DMS114 treated with DMSO at 0.1 percent for 48 hours (cell line): ENCODE results near the gene VGF.
"Not testable (repeated sequence)": the region's sequence is repeated elsewhere in the genome, so short reads cannot be mapped to it uniquely, and the experiment has no call there.

Source experiments
- DNase-seq: peaks from one replicate; lab custom pipeline; 2025; ENCODE audit not compliant: unreplicated experiment; lab: John Stamatoyannopoulos, UW

The VGF gene

DNA sequence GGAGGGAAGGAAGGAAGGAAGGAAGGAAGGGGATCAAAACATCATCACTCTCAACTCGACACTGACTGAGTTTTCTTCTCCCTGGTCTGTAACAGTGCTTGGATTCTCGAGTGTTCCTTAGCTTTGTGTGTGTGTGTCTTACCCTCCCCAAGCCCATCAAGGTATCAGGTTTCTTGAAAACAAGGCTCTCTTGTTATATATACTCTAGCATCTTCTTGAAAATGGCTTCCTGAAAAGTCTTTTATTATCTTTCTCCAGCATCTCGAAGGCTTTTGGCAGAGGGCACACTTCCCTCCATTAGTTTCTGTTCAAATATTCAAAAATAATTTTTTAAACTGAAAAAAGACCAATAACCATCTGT, 25.1 kb downstream of the VGF start:
- DNase-seq, result no peak

DNA sequence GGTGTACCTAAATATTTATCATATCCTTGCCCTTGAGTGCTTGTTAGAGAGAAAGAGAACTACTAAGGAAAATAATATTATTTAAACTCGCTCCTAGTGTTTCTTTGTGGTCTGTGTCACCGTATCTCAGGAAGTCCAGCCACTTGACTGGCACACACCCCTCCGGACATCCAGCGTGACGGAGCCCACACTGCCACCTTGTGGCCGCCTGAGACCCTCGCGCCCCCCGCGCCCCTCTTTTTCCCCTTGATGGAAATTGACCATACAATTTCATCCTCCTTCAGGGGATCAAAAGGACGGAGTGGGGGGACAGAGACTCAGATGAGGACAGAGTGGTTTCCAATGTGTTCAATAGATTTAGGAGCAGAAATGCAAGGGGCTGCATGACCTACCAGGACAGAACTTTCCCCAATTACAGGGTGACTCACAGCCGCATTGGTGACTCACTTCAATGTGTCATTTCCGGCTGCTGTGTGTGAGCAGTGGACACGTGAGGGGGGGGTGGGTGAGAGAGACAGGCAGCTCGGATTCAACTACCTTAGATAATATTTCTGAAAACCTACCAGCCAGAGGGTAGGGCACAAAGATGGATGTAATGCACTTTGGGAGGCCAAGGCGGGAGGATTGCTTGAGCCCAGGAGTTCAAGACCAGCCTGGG, 27.0 kb downstream of the VGF start:
- DNase-seq, result no peak

DNA sequence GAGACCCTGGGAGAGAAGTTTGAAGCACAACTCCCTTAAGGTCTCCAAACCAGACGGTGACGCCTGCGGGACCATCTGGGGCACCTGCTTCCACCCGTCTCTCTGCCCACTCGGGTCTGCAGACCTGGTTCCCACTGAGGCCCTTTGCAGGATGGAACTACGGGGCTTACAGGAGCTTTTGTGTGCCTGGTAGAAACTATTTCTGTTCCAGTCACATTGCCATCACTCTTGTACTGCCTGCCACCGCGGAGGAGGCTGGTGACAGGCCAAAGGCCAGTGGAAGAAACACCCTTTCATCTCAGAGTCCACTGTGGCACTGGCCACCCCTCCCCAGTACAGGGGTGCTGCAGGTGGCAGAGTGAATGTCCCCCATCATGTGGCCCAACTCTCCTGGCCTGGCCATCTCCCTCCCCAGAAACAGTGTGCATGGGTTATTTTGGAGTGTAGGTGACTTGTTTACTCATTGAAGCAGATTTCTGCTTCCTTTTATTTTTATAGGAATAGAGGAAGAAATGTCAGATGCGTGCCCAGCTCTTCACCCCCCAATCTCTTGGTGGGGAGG, 27.6 kb downstream of the VGF start:
- no peak for DNase-seq

DNA sequence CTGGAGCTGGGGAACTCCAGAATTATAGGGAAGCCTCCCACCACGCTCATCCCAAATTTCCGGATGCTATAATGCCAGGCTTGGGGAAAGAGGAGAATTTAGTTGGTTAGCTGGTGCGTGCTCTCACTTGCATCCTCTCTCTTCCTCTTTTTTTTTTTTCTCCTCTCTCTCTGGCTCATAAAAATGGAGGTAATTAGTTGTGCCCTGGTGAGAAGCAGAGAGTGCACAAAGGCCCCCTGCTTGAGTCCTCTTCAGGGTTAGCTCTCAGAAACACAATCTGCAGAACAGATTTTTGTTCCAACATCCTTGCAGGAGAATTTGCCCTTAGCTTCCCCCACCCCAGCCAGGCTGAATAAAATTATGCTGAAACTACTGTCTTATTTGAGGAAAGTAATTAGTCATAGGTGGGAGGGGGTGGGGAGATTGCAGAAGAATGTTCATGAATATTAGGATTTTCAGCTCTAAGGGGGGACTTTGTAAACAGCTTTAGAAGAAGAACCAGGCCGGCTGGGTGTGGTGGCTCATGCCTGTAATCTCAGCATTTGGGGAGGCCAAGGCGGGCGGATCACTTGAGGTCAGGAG, 30.9 kb downstream of the VGF start:
- no peak for DNase-seq

DNA sequence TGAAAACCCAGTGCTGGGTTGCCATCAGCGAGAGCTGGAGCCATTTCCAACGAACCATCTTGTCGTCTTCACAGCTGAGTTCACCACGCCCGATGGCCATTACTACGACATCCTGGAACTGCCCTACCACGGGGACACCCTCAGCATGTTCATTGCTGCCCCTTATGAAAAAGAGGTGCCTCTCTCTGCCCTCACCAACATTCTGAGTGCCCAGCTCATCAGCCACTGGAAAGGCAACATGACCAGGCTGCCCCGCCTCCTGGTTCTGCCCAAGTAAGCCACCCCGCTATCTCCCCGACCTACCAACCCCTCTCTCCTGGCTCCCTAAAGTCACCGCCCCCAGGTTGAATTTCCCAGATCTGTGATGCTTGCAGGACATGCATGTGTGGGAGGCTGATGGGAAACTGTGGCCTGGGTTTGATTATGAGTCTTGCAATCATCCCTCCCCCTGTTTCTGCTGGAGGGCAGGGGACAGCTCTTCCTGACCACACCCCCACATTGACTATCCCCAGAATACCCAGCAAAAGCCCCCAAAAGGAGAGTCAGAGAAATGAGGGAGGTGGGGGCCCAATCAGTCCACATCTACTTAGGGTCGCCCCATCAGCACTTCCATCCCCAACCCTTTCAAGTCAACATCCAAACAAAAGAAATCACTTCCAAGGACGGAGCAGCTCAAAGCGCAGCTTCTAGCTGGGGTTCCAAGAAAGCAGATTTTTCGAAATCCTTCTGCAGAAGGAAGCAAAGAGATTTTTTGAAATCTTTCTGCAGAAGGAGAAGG, 31.6 kb downstream of the VGF start:
- no peak for DNase-seq

DNA sequence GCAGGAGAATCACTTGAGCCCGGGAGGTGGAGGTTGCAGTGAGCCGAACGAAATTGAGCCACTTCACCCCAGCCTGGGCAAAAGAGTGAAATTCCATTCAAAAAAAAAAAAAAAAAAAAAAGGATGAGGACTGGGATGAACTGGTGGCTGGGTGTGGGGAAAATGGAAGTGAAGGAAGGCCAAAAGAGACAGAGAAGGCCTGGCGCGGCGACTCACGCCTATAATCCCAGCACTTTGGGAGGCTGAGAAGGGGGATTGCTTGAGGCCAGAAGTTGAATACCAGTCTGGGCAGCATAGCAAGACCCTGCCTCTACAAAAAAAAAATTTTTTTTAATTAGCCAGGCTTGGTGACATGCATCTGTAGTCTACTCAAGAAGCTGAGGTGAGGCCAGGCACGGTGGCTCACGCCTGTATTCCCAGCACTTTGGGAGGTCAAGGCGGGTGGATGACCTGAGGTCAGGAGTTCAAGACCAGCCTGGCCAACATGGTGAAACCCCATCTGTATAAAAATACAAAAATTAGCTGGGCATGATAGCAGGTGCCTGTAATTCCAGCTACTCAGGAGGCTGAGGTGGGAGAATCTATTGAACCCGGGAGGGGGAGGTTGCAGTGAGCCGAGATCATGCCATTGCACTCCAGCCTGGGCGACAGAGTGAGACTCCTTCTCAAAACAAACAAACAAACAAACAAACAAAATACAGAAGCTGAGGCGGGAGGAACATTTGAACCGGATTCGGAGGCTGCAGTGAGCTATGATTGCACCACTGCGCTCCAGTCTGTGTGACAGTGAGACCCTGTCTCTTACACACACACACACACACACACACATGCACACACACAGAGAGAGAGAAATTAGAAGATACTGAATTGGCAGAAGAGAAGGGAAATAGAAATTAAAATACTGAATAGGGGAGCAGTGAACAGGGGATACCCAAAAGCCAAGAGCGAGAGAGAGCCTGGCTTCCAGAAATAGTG, 32.5 kb downstream of the VGF start:
- not testable (repeated sequence) for DNase-seq

DNA sequence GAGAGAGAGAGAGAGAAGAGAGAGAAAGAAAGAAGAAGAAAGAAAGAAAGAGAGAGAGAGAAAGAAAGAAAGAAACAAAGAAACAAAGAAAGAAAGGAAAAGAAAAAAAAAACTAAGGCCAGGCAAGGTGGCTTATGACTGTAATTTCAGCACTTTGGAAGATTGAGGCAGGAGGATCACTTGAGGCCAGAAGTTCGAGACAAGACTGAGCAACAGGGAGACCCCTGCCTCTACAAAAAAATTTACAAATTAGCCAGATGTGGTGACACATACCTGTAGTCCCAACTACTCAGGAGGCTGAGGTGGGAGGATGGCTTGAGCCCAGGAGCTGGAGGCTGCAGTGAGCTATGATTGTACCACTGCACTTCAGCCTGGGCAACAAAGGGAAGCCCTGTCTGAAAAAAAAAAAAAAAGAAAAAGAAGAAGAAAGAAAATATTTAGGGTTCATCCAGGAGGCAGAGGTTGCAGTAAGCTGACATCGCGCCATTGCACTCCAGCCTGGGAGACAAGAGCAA, 35.7 kb downstream of the VGF start:
- DNase-seq, result no peak

DNA sequence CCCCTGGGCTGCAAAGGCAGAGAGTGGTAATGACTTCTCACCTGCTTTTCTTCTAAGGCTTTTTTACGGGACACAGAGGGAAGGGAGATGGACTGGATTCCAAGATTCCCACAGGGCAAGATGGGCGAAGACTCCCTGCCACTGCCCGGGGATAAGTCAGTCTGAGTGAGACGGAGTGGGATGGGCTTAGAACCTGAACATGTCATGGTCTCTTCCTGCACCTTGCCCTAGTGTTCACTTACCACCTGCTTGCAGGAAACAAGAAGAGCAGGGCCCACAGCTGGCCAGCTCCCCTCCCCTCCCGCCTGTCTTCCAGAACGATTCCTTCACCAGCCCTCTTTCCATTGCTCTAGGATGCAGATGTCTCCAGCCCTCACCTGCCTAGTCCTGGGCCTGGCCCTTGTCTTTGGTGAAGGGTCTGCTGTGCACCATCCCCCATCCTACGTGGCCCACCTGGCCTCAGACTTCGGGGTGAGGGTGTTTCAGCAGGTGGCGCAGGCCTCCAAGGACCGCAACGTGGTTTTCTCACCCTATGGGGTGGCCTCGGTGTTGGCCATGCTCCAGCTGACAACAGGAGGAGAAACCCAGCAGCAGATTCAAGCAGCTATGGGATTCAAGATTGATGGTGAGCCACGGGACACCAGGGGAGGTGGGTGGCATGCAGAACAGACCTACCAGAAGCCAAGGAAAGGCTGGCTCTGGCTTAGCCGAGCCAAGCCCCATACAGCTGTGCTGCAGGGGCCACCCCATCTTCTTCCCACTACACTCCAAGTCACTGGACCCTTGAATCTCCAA, 37.1 kb downstream of the VGF start:
- no peak for DNase-seq

DNA sequence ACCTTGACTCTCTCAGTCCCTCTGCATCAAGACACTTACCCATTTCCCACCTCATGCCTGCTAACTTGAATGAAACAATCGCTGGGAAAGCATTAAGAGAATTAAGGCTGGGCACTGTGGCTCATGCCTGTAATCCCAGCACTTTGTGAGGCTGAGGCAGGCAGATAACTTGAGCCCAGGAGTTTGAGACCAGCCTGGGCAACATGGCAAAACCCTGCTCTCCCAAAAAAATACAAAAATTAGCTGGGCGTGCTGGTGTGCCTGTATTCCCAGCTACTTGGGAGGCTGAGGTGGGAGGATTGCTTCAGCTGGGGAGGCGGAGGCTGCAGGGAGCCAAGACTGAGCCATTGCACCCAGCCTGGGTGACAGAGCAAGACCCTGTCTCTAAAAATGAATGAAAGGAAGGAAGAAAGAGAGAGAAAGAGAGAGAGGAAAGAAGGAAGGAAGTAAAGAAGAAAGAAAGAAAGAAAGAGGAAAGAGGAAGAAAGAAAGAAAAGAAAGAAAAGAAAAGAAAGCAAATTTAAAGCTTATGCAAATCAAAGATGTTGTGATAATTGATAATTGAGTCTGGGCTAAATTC, 37.8 kb downstream of the VGF start:
- DNase-seq, result no peak

DNA sequence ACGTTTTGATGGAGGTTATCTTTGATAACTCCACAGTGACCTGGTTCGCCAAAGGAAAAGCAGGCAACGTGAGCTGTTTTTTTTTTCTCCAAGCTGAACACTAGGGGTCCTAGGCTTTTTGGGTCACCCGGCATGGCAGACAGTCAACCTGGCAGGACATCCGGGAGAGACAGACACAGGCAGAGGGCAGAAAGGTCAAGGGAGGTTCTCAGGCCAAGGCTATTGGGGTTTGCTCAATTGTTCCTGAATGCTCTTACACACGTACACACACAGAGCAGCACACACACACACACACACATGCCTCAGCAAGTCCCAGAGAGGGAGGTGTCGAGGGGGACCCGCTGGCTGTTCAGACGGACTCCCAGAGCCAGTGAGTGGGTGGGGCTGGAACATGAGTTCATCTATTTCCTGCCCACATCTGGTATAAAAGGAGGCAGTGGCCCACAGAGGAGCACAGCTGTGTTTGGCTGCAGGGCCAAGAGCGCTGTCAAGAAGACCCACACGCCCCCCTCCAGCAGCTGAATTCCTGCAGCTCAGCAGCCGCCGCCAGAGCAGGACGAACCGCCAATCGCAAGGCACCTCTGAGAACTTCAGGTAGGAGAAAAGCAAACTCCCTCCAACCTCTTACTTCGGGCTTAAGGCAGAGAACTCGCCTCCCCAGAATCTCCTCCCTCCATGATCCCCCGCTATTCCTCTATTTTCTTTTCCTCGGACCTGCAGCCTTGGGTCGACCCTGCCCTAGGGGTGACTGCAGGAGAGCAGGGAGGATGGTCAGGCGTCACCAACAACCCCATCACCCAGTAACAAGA, 38.5 kb downstream of the VGF start, which contains the start of gene SERPINE1:
Gene SERPINE1, plus strand, starts transcription at position 454 of the 809 bp plus-strand sequence. CDS start 1,290 bp downstream, outside the sequence.
- no peak for DNase-seq

DNA sequence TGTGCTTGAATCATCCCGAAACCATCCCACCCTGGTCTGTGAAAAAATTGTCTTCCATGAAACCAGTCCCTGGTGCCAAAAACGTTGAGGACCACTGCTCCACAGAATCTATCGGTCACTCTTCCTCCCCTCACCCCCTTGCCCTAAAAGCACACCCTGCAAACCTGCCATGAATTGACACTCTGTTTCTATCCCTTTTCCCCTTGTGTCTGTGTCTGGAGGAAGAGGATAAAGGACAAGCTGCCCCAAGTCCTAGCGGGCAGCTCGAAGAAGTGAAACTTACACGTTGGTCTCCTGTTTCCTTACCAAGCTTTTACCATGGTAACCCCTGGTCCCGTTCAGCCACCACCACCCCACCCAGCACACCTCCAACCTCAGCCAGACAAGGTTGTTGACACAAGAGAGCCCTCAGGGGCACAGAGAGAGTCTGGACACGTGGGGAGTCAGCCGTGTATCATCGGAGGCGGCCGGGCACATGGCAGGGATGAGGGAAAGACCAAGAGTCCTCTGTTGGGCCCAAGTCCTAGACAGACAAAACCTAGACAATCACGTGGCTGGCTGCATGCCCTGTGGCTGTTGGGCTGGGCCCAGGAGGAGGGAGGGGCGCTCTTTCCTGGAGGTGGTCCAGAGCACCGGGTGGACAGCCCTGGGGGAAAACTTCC, 39.2 kb downstream of the VGF start:
- no peak for DNase-seq

DNA sequence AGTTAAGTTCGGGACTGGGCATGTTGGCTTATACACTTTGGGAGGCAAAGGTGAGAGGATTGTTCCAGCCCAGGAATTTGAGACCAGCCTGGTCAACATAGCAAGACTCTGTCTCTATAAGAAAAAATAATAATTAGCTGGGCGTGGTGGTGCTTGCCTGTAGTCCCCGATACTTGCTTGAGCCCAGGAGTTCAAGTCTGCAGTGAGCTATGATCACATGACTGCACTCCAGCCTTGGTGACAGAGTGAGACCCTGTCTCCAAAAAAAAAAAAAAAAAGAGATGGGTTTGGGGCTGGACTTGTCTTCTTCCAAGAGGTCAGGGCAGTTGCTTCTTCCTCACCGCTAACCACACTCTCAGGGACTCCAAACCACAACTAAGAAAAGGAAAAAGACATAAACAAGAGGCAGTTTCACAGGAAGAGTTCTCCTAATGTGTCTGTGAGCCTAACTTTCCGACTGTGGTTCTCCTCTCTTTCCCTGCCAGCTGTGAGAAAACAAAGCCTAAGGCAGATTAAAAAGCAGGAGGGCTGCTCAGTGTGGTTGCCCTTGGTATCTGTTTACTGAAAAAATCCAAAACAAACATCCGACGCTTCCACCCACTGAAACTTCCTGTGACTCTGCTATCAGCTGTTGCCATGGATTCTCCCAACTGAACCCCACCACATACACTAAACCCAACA, 40.9 kb downstream of the VGF start:
- DNase-seq, result no peak

DNA sequence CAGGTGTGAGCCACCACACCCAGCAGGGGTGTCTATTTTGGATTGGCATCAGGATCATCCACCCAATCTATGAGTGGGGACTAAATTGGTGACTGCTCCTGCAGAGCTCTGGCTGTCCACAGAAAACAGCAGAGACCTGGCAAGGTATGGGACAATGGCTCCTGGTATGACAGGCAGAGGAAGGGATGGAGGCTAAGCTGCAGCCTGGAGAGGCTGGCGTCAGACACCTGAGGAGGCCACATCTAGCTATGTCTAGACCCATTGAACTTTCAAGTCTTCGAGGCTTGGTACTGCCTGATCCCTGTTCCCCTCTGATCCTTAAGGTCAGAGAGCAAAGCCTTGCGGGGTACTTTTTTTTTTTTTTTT, 41.7 kb downstream of the VGF start:
- DNase-seq, result no peak

DNA sequence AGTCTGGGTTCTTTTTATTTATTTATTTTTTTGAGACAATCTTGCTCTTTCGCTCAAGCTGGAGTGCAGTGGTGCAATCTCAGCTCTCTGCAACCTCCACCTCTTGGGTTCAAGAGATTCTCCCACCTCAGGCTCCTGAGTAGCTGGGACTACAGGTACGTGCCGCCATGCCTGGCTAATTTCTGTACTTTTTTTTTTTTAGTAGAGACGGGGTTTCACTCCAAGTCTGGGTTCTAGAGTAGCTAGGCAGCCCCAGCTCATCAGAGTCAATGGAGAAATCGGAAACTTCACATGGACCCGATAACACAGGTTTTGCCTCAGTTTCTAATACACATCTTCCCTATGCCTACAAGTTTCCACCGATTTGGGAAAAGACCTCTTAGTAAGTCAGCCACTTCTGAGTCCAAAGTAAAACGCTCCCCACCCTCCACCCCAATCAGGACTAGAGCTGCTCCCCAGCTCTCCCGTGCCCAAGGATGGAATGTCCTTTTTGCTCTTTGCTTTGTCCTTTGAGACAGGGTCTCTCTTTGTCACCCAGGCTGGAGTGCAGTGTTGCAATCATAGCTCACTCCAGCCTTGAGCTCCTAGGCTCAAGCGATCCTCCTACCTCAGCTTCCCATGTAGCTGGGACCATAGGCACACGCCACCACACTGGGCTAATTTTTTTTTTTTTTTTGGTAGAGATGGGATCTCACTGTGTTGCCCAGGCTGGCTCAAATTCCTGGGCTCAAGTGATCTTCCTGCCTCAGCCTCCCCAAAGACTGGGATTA, 42.3 kb downstream of the VGF start:
- no peak for DNase-seq

DNA sequence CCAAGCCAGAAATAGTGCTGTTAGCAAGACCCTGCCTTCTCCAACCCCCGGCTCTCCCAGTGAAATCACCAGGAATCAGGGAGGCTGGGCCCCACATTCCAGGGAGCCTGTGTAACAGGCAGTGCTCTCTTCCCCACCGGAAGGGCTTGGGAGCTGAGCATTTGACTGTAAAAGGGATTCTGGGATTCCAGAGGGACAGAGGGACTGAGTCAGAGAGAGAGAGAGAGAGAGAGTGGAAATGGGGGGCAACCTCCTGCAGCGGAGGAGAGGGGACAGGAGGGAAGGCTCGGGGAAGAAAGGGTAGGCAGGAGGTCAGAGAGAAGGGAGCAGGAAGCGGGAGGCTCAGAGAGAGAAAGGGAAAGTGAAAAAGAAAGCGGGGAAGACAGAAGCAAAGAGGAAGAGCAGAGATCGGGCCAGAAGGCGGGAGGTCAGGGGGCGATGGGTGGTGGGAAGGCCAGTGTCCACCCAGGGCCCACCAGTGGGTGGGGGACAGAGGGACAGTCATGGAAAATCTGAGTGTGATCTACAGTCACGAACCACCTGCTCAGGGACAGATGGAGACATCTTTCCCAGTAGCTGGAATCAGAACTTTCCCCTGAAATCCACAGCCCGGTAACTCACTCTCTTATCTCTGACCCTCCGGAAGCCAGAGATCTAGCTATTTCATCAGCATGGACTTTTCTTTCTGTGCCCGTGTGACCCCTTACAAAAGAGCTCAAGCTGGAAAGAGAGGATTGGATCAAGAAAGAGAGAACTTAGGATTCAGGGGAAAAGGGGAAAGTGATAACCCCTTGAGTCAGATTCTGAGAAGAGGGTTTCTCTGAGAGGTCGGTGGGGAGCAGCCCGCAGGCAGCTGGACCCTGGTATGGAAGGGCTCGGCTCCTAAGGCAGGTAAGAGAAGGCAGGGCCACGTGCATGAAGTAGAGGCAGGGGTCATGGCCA, 43.1 kb downstream of the VGF start:
- DNase-seq, result no peak

DNA sequence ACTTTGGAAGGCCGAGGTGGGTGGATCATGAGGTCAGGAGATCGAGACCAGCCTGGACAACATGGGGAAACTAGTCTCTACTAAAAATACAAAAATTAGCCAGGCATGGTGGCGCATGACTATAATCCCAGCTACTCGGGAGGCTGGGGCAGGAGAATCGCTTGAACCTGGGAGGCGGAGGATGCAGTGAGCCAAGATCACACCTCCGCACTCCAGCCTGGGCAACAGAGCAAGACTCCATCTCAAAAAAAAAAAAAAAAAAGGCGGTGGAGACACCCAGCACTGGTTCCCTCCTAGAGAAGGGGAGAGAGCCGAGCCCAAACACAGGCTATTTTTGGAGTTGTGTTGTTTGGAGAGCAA, 43.8 kb downstream of the VGF start:
- DNase-seq, result not testable (repeated sequence)
